Lower lobe of right lung (tissue), 2 donors: ENCODE measurements around the gene RBM25. TPM values are rescaled to one million over a fixed set of nuclear protein-coding genes. Genes with fewer than 3 reads are reported as not detected.
A peak's percentile ranks its signal among the peaks of the same experiment; 100 is the strongest.

ENCODE experiments used
- ATAC-seq, 2 donors: fragments of 200-7000 bp; cut with Tn5 transposase; one replicate each; pipeline ENCODE4 v1.9.1; 2020 to 2022; ENCODE audit warnings: mild to moderate bottlenecking in 2 of 2, moderate library complexity in 2 of 2
- DNase-seq: peaks from one replicate; pipeline ENCODE4 v3.0.0-alpha.2; 2020
- H3K27ac ChIP-seq: fragments of 200-600 bp; one replicate; pipeline ENCODE4 v1.8.0; 2022
- H3K27me3 ChIP-seq: fragments of 200-600 bp; one replicate; pipeline ENCODE4 v1.8.0; 2022; ENCODE audit warnings: low read depth
- H3K36me3 ChIP-seq: fragments of 200-600 bp; one replicate; pipeline ENCODE4 v1.8.0; 2022; ENCODE audit warnings: mild to moderate bottlenecking
- H3K4me1 ChIP-seq: fragments of 200-600 bp; one replicate; pipeline ENCODE4 v1.8.0; 2022
- H3K4me3 ChIP-seq: fragments of 200-600 bp; one replicate; pipeline ENCODE4 v1.8.0; 2022; ENCODE audit warnings: mild to moderate bottlenecking
- H3K9me3 ChIP-seq: fragments of 200-600 bp; one replicate; pipeline ENCODE4 v1.8.0; 2022
- CTCF ChIP-seq: fragments of 200-600 bp; IDR thresholded peaks from one replicate; pipeline ENCODE4 v1.8.0; 2022; ENCODE audit warnings: antibody characterized with exemption, mild to moderate bottlenecking
- intact Hi-C: fragments of 100-400 bp; cut with DNase I; formaldehyde crosslinking; loops from one replicate; pipeline ENCODE4 v1.11.0; 2022
- total RNA-seq: library from RNA; stranded (reverse); fragmentation: NEBNext Ultra II Directional; extraction: Animal tissue kit (Norgen Biotek cat#: 25700); gene quantifications from one replicate; pipeline ENCODE4 v1.2.1, GENCODE V29; 2021
- donor health status: DM: no; HTN: yes; CAD: no; lungs with severe emphysema.

Gene RBM25
- total RNA-seq, 1 donor from 2014 or later, result 56.1 TPM

GRCh38 chr14:73047808-73048207 lies 10.5 kb upstream of the RBM25 start:
- no peak for TF ChIP-seq CTCF
- no peak overlapping the region for H3K27ac ChIP-seq
- DNase-seq (no peak), ATAC-seq (no peak)
- H3K4me3 ChIP-seq, result no peak overlapping the region
- no peaks in the 10 kb centered on the region for H3K4me1 ChIP-seq
- H3K36me3 ChIP-seq, result no peaks in the 10 kb centered on the region
- intact Hi-C loops, result no loop called here
- no peaks in the 10 kb centered on the region for H3K27me3 ChIP-seq
- H3K9me3 ChIP-seq, result no peaks in the 10 kb centered on the region

GRCh38 chr14:73049428-73049827 lies 8.9 kb upstream of the RBM25 start:
- Histone ChIP-seq H3K27ac (no peak overlapping the region), H3K36me3 (no peaks in the 10 kb centered on the region), H3K27me3 (no peaks in the 10 kb centered on the region), H3K9me3 (no peaks in the 10 kb centered on the region), H3K4me1 (no peaks in the 10 kb centered on the region), H3K4me3 (no peak overlapping the region)
- TF ChIP-seq CTCF, result no peak
- no peak for DNase-seq
- ATAC-seq, result no peak
- intact Hi-C loops, result no loop called here

GRCh38 chr14:73055251-73055650 lies 3.1 kb upstream of the RBM25 start:
- DNase-seq, result no peak
- no peak overlapping the region for H3K4me3 ChIP-seq
- no peaks in the 10 kb centered on the region for H3K9me3 ChIP-seq
- intact Hi-C loops, result no loop called here
- no peaks in the 10 kb centered on the region for H3K36me3 ChIP-seq
- H3K4me1 ChIP-seq, result peaks cover 16% of the 10 kb centered on the region
- H3K27me3 ChIP-seq, result no peaks in the 10 kb centered on the region
- ATAC-seq, result no peak
- H3K27ac ChIP-seq, result no peak overlapping the region
- TF ChIP-seq CTCF, result no peak

- ATAC-seq, result no peak
- intact Hi-C loops, result no loop called here
- TF ChIP-seq CTCF, result no peak
These were observed 450 bp upstream of the RBM25 start for GRCh38 chr14:73057944-73058223.

DNA sequence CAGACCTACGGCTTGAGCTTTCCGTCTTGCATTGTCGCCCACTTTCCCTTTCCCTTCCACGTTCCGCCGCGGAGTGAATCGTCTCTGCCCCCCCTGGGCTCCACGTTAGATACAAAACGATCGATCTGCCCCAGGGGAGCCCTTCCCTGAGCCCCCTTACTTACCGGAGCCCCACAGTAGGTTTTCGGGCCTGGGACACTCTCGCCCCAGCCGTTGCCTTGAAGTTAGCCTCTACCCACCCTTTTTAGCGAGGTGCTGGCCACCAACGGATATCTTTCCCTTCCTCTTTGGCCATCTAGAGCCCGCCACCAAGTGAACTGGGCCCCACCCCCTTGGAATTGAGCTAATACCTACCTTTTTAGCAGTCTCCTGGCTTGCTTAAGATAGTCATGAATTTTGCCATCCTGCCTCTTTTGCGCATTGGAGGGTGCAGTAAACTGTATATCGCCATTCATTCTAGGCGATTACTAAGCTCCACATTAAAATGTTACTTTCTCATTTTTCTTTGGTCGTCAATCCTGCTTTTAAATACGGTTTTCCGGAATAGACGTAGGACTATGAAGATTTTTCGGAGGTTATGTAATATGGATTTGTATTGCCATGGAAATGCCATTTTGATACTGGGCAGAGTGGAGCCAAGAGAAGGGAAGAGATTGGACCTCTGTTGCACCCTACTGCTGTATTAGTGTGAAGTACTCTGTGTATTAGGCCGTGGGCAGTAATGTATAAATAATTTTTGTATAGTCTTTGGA lies 764 bp downstream of the RBM25 start:
- no peaks in the 10 kb centered on the region for H3K9me3 ChIP-seq
- peak; percentile 50 for DNase-seq
- peak; percentile 37 to 48 for ATAC-seq
- TF ChIP-seq CTCF, result no peak
- peaks cover 54% of the 10 kb centered on the region for H3K4me1 ChIP-seq
- no peaks in the 10 kb centered on the region for H3K27me3 ChIP-seq
- peak overlapping the region; percentile 95 for H3K27ac ChIP-seq
- peaks cover 15% of the 10 kb centered on the region for H3K36me3 ChIP-seq
- intact Hi-C loops, result no loop called here
- peak overlapping the region; percentile 90 for H3K4me3 ChIP-seq

More at GRCh38 chr14:73057944-73058223, 450 bp upstream of the RBM25 start:
- H3K27me3 ChIP-seq, result no peaks in the 10 kb centered on the region
- H3K36me3 ChIP-seq, result peaks cover 5% of the 10 kb centered on the region
- H3K4me3 ChIP-seq, result peak overlapping the region; percentile 90
- peak overlapping the region; percentile 95 for H3K27ac ChIP-seq
- H3K4me1 ChIP-seq, result peaks cover 42% of the 10 kb centered on the region
- no peaks in the 10 kb centered on the region for H3K9me3 ChIP-seq
- DNase-seq, result no peak
